GDM1 (cell line): ENCODE results near the gene DNAH14.
A peak's percentile ranks its signal among the peaks of the same experiment; 100 is the strongest.
"Not testable (repeated sequence)": the region's sequence is repeated elsewhere in the genome, so short reads cannot be mapped to it uniquely, and the experiment has no call there.

Experiments
- DNase-seq: peaks from one replicate; lab custom pipeline; 2025; lab: John Stamatoyannopoulos, UW

DNAH14 gene

GRCh38 chr1:225155555-225155954, 226.1 kb downstream of the DNAH14 start:
- DNase-seq: no peak

GRCh38 chr1:225156254-225156653, 226.8 kb downstream of the DNAH14 start:
- peak; percentile 20 for DNase-seq

- no peak for DNase-seq
Measured at GRCh38 chr1:225158291-225158690, 228.8 kb downstream of the DNAH14 start.

GRCh38 chr1:225159793-225160192, 230.3 kb downstream of the DNAH14 start:
- no peak for DNase-seq

GRCh38 chr1:225177409-225177808, 247.9 kb downstream of the DNAH14 start:
- DNase-seq: not testable (repeated sequence)

- DNase-seq: no peak
Measured at GRCh38 chr1:225179686-225180085, 250.2 kb downstream of the DNAH14 start.

GRCh38 chr1:225182716-225183115, 253.2 kb downstream of the DNAH14 start:
- DNase-seq: no peak

- no peak for DNase-seq
Measured at GRCh38 chr1:225191199-225191753, 261.8 kb downstream of the DNAH14 start.

GRCh38 chr1:225201447-225201846, 272.0 kb downstream of the DNAH14 start:
- DNase-seq: no peak

GRCh38 chr1:225207791-225208190, 278.3 kb downstream of the DNAH14 start:
- DNase-seq: no peak

GRCh38 chr1:225209153-225209552, 279.7 kb downstream of the DNAH14 start:
- no peak for DNase-seq

- DNase-seq: not testable (repeated sequence)
Measured at GRCh38 chr1:225210180-225210579, 280.7 kb downstream of the DNAH14 start.

GRCh38 chr1:225211694-225212442, 282.4 kb downstream of the DNAH14 start:
- not testable (repeated sequence) for DNase-seq

GRCh38 chr1:225224287-225224686, 294.8 kb downstream of the DNAH14 start:
- DNase-seq: no peak

GRCh38 chr1:225225681-225226080, 296.2 kb downstream of the DNAH14 start:
- DNase-seq: no peak

- no peak for DNase-seq
Measured at GRCh38 chr1:225228871-225229303, 299.4 kb downstream of the DNAH14 start.

GRCh38 chr1:225229429-225229828, 300.0 kb downstream of the DNAH14 start:
- not testable (repeated sequence) for DNase-seq

- no peak for DNase-seq
Measured at GRCh38 chr1:225230483-225230882, 301.0 kb downstream of the DNAH14 start.

- not testable (repeated sequence) for DNase-seq
Measured at GRCh38 chr1:225232930-225233329, 303.5 kb downstream of the DNAH14 start.

GRCh38 chr1:225242611-225243010, 313.1 kb downstream of the DNAH14 start:
- DNase-seq: no peak

- DNase-seq: peak; percentile 87
Measured at GRCh38 chr1:225250432-225250831, 321.0 kb downstream of the DNAH14 start.

- no peak for DNase-seq
Measured at GRCh38 chr1:225253173-225253572, 323.7 kb downstream of the DNAH14 start.

- no peak for DNase-seq
Measured at GRCh38 chr1:225253784-225254183, 324.3 kb downstream of the DNAH14 start.

- DNase-seq: no peak
Measured at GRCh38 chr1:225254676-225255075, 325.2 kb downstream of the DNAH14 start.
